GM21825 (cell line): Measurements from ENCODE around the gene IQCK.

ENCODE experiments used
- ATAC-seq: cut with Tn5 transposase; IDR thresholded peaks from one replicate; pipeline ENCODE4 v1.9.1; 2021; ENCODE audit warnings: mild to moderate bottlenecking, moderate library complexity; ENCODE audit not compliant: unreplicated experiment

Gene IQCK

DNA sequence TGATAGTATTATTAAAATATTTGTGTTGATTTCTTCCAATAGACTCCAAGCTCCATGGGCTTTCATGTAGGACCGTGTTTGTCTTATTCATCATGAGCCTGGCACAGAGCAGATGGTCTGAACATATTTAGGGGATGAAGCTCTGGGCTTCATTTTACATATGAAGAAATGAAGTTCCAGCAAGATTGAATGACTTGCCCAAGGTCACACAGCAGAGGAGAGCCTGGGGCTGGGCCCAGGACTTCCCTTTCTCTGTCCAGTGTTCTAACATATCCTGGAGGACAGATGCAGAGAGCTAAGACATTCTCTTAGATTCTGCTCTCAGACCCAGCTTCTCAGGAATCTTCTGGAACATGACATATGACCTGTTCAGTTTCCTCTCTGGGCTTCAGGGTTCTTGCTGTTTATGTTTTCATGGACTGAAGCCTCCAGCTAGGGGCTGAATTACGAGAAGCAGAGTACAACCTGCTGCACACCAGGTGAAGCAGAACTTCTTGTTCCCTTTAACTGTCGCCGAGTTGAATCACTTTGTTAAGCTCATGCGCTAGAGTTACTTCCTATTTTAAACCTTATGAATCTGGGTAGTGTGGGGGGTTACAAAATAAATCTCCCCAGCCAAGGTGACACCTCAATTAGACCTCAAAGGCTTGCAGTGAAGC is 113.0 kb downstream of the IQCK start:
- ATAC-seq = no peak

DNA sequence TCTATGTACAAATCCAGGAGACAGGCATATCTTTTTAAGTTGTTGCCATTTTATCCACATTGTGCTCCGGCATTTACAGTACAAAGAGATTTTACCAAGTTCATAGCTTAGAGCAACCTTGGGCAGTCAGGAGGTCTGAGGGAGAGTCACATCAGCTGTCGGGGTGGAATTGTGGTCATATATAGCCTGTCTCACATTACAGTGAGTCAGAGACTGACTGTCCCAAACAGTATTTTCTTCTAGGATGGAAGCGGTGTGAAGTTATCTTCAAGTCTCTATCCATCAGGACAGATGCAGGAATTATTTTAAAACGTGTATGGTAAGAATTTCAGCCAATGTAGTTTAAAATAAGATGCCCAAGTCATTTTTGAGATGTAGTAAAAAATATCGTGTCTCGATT is 113.6 kb downstream of the IQCK start:
- ATAC-seq = no peak

DNA sequence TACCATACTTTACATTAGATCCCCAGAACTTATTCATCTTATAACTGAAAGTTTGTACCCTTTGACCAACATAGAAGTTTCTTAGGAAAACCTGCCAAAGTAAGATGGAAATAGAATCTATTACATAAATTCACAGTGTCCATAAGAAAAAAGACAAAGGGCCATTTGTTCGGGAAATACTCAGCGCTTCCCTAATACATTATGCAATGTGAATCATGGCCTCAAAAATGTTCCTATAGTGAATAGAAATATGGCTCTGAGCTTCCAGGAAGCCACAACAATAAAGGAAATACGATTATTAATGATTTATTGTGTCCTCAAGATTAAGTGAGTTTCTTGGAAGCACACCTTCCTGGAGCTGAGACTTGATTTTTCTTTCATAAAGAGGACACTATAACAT is 115.1 kb downstream of the IQCK start:
- ATAC-seq = no peak

DNA sequence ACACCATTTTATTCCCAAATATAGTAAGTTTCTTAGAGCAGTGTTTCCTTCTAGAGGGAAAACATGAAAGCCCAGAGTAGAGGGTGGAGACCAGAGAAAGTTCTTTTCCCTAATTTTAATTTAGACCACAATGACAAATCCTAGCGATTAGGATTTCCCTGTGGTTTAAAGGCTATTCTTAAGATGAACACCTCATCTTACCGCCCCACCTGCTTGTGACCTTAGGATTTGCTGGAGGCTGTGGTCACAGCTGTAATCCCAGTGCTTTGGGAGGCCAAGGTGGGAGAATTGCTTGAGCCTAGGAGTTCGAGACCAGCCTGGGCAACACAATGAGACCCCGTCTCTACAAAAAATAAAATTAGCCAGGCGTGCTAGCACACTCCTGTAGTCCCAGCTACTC is 115.5 kb downstream of the IQCK start:
- no peak for ATAC-seq

DNA sequence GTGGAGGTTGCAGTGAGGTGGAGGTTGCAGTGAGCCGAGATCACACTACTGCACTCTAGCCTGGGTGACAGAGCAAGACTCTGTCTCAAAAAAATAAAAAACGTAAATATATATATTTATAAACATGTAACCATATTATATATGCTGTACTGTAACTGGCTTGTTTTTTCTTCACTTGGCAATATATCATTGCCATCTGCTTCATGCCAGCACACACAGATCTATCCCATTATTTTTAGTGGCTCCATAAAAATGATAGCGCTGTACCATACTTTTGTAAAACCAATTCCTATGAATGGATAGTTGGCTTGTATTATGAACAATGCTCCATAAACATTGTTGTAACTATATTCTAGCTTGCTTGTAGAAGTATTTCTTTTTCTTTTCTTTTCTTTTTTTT is 117.1 kb downstream of the IQCK start:
- ATAC-seq = no peak

DNA sequence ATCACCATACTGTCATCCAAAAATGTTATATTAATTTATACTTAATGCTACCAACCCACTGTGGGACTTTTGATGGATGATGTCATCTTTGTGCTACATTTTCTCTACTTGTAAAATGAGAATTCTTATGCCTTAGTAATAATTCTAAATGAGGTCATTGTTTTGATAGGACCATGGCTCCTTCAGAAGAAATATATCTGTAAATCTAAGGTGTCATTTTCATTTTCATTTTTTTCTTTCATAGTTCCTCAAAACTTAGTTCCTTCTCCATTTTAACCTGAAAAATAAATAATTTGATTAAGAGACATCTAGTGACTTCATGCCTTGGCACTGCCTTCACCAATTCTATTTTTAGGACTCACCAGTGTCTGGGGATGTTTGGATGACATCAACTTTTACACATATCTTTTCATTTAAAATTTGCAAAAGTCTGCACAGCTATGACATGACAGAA is 117.9 kb downstream of the IQCK start:
- no peak for ATAC-seq

DNA sequence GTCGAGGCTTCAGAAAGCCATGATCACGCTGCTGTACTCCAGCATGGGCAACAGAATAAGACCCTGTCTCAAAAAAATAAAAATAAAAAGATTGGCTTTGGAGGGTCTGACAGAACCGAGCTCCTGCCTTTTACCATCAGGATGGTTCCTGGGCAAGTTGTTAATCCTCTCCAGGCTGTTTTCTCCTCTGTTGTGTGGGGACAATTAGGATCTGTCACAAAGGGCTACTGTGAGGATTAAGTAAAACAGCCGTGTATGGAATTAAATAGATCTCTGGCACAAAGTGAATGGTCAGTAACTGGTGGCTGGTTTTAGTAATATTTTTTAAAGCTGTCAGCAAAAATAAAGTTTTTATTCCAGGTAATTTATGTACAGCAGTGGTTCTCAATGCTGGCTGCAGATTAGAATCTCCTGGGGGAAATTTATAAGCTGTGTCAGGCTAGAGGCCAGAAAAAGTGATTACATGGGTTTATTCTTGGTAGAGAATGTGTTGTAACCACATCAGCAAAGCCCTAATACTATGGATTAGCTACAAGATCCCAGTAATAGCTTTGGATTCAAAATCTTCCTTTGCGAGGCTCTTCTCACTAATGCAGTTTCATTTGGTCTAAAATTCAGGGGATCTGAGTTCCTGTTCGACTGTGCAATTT is 119.4 kb downstream of the IQCK start:
- no peak for ATAC-seq

DNA sequence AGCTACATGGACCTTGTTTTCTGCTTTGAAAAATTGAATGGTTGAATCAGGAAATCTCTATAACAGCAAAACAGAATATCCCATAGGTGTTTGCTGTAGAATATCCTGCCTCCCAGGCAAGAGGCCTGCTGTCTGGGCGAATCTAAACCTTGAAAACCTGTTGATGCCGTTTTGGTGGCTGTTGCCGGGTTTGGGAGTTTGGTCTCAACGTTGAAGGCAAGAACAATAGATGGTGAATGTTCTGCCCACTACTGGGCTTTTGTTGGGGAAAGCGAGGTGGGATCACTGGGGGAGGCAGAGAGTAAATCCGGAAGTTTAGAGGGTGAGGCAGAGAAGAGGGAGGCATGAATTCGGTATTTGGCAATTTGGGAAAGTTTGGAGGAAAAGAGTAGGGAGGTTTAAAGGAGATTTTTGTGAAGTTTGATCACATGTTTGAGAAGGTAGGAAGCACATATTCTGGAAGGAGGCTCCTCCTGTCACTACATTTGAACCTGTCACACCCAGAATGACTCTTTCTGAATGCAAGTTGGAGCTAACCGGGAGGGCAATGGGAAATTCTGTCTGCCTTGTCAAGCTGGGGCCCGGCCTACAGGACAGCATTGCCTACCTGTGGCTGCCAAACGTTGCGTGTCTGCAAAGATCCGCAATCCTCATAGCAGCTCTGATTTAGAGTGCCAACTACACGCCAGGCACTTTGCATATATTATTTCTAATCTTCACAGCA is 120.1 kb downstream of the IQCK start:
- no peak for ATAC-seq

DNA sequence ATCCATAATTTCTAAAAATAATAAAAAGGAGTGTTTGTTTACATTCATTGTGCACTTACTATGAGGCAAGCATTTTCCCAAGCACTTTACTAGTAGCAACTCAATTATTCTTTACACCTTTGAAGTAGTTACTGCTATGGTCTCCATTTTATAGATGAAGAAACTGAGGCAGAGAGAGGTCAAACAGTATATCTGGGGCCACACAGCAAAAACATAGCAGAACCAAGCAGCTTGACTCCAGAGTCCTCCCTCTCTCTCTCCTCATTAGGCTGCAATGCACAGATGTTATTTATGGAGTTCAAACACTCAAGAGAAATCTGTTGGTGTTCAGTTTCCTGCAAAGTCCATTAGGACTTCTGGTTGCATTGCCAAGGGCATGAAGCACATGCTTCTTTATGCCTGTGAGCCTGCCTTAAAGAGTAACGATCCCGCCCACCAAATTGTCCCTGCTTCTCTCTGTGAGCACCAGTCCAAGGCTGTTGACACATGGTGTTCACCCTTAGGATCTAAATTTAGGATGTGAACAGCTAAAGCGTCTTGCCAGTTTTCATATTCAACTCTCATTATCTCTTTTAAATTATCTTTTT is 122.5 kb downstream of the IQCK start:
- ATAC-seq = no peak

DNA sequence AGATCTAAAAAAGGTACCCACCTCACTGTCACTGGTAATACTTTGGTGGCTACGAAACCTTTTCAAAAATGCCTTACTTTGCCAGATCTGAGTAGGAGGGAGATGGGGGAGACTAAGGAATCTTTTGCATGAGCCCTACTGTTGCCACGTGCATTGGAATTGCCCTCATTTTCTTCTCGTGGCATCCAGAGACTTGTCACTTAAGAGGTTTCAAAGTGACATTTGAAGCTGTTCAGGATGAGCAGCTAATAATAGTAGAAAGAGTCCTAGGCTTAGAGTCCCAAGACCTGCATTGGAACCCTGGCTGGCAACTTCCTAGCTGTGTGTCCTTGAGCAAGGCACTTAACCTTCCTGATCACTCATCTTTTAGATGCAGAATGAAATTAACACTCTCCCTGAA is 123.1 kb downstream of the IQCK start:
- ATAC-seq = no peak

DNA sequence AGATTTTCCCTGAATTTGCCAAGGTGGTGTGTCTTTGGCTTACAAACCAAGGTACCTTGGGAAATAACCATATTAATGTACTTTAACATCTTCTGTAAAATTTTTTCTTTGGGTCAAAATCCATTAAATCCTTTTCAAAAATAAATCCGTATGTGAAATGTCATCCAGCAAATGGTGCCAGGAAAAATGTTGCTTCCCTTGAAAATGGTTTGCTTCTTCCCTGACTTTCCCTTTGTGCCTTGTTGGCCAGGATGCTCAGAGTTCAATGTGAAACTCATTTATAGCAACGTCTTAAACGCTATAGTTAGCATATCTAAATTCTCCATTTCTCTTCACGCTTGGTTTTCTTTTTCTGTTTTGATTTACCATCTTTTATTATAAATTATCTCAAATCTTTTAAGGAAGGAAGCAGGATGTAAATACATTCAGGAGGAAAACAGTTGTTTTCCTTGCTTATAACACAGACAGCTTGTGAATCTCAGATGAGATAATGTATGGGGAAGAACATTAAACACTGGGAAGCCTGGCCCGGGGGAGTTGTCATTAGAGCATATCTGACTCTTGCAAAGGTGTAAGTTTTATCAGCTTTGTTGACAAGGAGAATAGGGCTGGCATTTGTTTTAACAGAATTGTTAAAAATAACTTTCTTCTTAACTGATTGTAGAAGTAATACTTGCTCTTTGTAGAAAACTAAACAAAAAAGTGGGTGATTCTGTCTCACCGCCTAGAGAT is 124.5 kb downstream of the IQCK start:
- ATAC-seq = no peak

DNA sequence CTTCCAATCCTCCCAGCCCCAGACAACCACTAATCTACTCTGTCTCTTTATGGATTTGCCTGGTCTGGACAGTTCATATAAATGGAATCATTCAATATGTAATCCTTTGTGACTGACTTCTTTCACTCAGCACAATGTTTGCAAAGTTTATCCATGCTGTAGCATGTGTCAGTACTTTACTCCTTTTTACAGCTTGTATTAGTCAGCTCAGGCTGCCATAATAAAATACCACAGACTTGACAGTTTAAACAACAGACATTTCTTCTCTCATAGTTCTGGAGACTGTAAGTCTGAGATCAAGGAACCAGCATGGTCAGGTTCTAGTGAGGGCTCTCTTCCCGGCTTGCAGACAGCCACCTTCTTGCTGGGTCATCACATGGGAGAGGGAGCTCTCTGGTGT is 125.3 kb downstream of the IQCK start:
- ATAC-seq = no peak

DNA sequence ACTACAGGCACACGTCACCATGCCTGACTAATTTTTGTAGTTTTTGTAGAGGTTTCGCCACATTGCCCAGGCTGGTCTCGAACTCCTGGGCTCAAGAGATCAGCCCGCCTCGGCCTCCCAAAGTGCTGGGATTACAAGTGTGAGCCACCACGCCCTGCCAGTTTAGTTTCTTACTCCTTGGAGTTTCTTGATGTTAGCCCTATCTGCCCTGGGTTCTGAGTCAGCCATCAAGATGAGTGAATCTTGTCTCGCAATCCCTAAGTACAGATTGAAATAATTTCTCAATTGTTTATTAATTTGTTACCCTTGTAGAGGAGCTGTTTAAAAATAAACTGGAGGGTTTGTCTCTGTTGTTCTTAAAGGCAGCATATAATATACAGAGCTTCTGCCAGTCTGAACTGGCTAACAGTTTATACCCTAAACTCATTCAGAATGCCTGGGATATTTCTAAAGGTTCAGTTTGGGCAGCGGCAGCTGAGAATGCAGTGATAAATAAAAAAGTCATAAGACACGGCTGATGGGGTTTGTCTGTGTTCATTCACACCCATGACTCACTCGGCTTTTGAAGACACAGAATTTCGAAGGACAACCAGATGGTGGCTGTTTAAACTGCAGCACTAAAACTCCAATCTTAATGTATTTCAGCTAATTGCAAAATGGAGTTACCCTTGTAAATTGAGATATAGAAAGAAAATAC is 127.0 kb downstream of the IQCK start:
- ATAC-seq = no peak

DNA sequence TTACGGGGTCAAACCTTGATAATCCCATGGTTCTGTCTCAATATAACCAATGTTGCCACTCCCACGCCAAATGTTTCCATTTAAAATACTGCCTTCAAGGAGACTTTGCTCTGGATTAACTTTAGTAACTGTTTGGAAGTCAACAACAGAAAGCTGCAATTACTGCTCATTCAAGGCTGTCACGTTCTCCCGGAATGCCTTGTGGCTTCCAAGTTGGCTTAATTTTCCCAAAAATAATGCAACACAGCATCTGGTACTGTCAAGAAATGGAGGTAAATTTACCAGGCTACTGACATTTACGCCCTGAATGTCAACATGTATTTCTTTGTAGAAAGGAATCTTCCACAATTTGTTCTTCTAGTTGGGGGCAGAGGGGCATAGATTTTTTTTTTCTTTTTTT is 128.4 kb downstream of the IQCK start:
- no peak for ATAC-seq

DNA sequence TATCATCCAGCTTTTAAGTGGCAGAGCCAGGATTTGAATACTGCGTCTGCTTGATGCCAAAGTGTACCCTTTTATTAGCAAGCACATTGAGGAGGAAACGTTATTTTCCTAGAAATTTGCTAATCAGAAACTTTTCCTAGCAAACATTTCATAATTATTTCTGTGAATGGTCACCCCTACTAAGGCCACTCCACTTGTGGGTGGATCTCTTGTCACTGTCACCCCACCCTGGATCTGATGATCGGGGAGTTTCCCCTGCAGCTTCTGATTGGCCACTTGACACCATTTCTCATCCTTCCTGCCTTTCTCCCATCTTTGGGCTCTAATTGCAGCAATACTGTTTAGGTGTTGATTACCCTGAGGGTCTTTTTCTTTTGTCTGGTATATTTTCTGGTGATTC is 130.7 kb downstream of the IQCK start:
- no peak for ATAC-seq

DNA sequence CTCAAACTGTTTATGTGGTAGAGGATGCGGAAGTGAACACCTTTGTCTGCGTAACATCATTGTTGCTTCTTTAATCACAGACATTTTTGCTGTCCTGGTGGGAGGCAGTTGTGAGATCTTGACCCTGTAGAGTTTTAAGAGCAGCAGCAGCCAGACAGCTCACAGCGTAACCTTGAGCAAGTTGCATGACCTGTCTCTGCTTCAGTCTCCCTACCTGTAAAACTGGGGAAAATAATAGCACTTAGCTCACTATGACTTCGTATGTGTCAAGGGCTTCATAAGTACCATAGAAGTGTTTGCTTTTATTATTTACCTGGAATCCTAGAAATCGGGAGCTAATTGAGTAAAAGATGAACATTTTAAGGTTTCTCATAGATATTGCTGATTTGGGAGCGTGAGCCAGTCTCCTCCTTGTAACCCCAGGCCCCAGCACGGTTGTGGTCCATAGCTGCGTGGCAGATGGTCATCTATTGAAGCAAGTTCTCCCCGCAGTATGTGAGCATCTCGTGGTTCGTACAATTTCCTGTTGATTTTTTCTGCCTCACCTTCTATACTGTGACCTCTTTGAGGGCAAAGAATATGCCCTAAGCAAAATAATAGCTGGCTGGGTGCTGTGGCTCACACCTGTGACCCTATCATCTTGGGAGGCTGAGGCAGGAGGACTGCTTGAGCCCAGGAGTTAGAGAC is 132.2 kb downstream of the IQCK start:
- ATAC-seq = no peak

DNA sequence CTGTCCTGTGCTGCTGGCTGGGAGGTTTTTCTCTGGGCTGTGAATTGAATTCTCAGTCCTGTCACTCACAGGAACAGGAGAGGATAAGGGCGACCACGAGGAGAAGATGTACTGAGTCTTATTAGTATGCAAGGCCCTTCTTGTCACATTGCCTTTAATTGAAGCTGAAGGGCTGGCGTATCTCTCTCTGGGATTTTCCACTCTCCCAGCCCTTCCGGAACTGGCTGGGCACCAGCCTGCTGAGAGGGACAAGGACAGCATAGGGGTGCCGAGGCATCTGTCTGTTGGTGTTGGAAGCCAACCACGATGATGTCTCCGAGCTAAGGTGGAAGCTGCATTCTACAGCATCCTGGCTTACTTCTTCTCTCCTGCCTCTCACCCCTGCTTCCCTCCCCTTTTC is 133.4 kb downstream of the IQCK start:
- ATAC-seq = no peak

DNA sequence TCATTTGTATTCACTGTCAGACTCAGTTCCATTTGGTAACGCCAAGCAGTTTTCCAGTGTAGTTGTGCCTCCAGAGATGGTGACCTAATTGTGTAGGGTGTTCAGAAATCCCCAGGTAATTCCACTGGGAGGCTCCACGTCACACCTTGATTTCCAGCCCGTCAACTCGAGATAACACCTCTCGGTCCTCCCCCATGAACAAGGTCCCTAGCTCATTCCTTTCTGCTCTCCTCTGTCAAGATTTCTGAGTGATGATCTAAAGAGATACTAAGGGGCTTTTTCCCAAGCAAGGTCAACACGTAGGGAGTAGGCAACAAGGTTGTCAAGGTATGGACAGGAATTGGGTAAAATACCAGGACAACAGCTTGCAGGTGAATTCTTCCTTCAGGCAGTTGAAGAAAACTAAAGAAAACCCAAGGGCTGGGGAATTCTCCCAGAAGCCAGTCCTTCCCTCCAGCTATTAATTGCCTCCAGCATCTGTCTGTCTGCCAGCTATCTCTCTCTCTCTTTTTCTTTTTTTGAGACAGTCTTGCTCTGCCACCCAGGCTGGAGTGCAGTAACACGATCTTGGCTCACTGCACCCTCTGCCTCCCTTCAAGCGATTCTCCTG is 135.2 kb downstream of the IQCK start:
- ATAC-seq = no peak

DNA sequence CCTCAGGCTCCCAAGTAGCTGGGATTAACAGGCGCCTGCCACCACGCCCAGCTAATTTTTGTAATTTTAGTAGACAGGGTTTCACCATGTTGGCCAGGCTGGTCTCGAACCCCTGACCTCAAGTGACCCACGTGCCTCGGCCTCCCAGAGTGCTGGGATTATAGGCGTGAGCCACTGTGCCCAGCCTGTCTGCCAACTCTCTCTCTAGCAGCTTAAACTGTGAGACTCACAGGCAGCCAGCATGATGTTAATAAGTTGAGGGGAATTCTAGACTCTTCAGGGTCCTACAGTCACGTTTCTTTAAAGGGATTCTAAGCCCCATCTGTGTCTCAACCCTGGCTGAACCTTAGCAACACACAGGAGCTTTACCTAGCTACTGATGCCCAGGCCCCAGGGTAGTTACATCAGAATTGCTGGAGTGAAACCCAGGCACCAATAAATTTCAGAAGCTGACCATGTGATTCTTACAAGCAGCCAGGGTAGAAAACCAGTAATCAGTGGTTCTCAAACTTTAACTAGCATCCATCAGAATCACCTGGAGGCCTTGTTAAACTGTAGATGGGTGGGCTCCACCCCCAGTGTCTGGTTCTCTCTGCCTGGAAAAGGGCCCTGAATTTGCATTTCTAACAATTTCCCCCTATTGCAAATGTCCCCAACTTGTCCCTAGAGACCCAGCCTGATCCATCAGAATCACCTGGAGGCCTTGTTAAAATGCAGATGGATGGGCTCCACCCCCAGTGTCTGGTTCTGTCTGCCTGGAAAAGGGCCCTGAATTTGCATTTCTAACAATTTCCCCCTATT is 135.9 kb downstream of the IQCK start:
- no peak for ATAC-seq
